Activated naive CD8-positive, alpha-beta T cell treated with anti-CD3 and anti-CD28 coated beads for 36 hours (primary cell): ENCODE measurements around the gene YRDC. TPM values are rescaled to one million over a fixed set of nuclear protein-coding genes. Genes with fewer than 3 reads are reported as not detected.
A peak's percentile ranks its signal among the peaks of the same experiment; 100 is the strongest.

Experiments
- DNase-seq: peaks from one replicate; pipeline ENCODE4 v3.0.0; 2021
- H3K27ac Mint-ChIP-seq: one replicate; pipeline ENCODE4 v1.8.0; 2022; ENCODE audit warnings: mild to moderate bottlenecking, moderate library complexity, mixed read lengths
- H3K27me3 Mint-ChIP-seq: one replicate; pipeline ENCODE4 v1.8.0; 2022; ENCODE audit warnings: mild to moderate bottlenecking, mixed read lengths
- H3K36me3 Mint-ChIP-seq: one replicate; pipeline ENCODE4 v1.8.0; 2021; ENCODE audit warnings: mild to moderate bottlenecking, mixed read lengths
- H3K4me1 Mint-ChIP-seq: one replicate; pipeline ENCODE4 v1.8.0; 2021; ENCODE audit warnings: mixed read lengths
- H3K4me3 Mint-ChIP-seq: one replicate; pipeline ENCODE4 v1.8.0; 2022; ENCODE audit warnings: mild to moderate bottlenecking, moderate library complexity, mixed read lengths
- H3K9me3 Mint-ChIP-seq: one replicate; pipeline ENCODE4 v1.8.0; 2022; ENCODE audit warnings: mixed read lengths
- total RNA-seq, 2 experiments: library from RNA; stranded (reverse); gene quantifications; one replicate each; pipeline ENCODE4 v1.2.3, GENCODE V29; 2021

Gene YRDC
- total RNA-seq, 2 experiments from 2014 or later, result 58.3 to 62.0 TPM

GRCh38 chr1:37831809-37832208 lies 23.8 kb upstream of the YRDC start:
- no peak overlapping the region for H3K27ac Mint-ChIP-seq
- no peaks in the 10 kb centered on the region for H3K27me3 Mint-ChIP-seq
- no peak for DNase-seq
- no peak overlapping the region for H3K4me3 Mint-ChIP-seq
- no peaks in the 10 kb centered on the region for H3K9me3 Mint-ChIP-seq
- peaks cover under 1% of the 10 kb centered on the region for H3K4me1 Mint-ChIP-seq
- H3K36me3 Mint-ChIP-seq, result peaks cover 15% of the 10 kb centered on the region

GRCh38 chr1:37831109-37831508 lies 23.1 kb upstream of the YRDC start:
- peaks cover 6% of the 10 kb centered on the region for H3K4me1 Mint-ChIP-seq
- no peak overlapping the region for H3K4me3 Mint-ChIP-seq
- H3K27ac Mint-ChIP-seq, result no peak overlapping the region
- H3K27me3 Mint-ChIP-seq, result no peaks in the 10 kb centered on the region
- DNase-seq, result no peak
- H3K36me3 Mint-ChIP-seq, result peaks cover 19% of the 10 kb centered on the region
- no peaks in the 10 kb centered on the region for H3K9me3 Mint-ChIP-seq

GRCh38 chr1:37828410-37829074 lies 20.5 kb upstream of the YRDC start:
- no peaks in the 10 kb centered on the region for H3K9me3 Mint-ChIP-seq
- H3K4me3 Mint-ChIP-seq, result no peak overlapping the region
- peaks cover 19% of the 10 kb centered on the region for H3K36me3 Mint-ChIP-seq
- no peak for DNase-seq
- no peak overlapping the region for H3K27ac Mint-ChIP-seq
- H3K27me3 Mint-ChIP-seq, result no peaks in the 10 kb centered on the region
- H3K4me1 Mint-ChIP-seq, result peaks cover 18% of the 10 kb centered on the region

- Mint-ChIP-seq H3K4me3 (no peak overlapping the region), H3K9me3 (no peaks in the 10 kb centered on the region), H3K36me3 (peaks cover 21% of the 10 kb centered on the region), H3K27ac (peak overlapping the region; percentile 52), H3K4me1 (peaks cover 18% of the 10 kb centered on the region), H3K27me3 (no peaks in the 10 kb centered on the region)
- DNase-seq, result no peak
Measured at GRCh38 chr1:37825506-37825905, 17.5 kb upstream of the YRDC start.

GRCh38 chr1:37824001-37824400 lies 16.0 kb upstream of the YRDC start:
- no peak for DNase-seq
- H3K4me3 Mint-ChIP-seq, result no peak overlapping the region
- H3K36me3 Mint-ChIP-seq, result peaks cover 22% of the 10 kb centered on the region
- H3K9me3 Mint-ChIP-seq, result no peaks in the 10 kb centered on the region
- no peaks in the 10 kb centered on the region for H3K27me3 Mint-ChIP-seq
- no peak overlapping the region for H3K27ac Mint-ChIP-seq
- peaks cover 18% of the 10 kb centered on the region for H3K4me1 Mint-ChIP-seq

- H3K36me3 Mint-ChIP-seq, result peaks cover 22% of the 10 kb centered on the region
Measured at GRCh38 chr1:37822906-37823815, 15.2 kb upstream of the YRDC start.

GRCh38 chr1:37821481-37821880 lies 13.5 kb upstream of the YRDC start:
- H3K4me1 Mint-ChIP-seq, result peaks cover 14% of the 10 kb centered on the region
- H3K27ac Mint-ChIP-seq, result no peak overlapping the region
- DNase-seq, result no peak
- H3K9me3 Mint-ChIP-seq, result no peaks in the 10 kb centered on the region
- no peak overlapping the region for H3K4me3 Mint-ChIP-seq
- peaks cover 14% of the 10 kb centered on the region for H3K36me3 Mint-ChIP-seq
- no peaks in the 10 kb centered on the region for H3K27me3 Mint-ChIP-seq

More at GRCh38 chr1:37822906-37823815, 15.2 kb upstream of the YRDC start:
- H3K27ac Mint-ChIP-seq, result no peak overlapping the region
- DNase-seq, result no peak
- H3K4me1 Mint-ChIP-seq, result peaks cover 18% of the 10 kb centered on the region
- H3K9me3 Mint-ChIP-seq, result no peaks in the 10 kb centered on the region
- H3K4me3 Mint-ChIP-seq, result no peak overlapping the region
- no peaks in the 10 kb centered on the region for H3K27me3 Mint-ChIP-seq

- Mint-ChIP-seq H3K9me3 (no peaks in the 10 kb centered on the region), H3K27ac (no peak overlapping the region), H3K4me3 (no peak overlapping the region), H3K27me3 (no peaks in the 10 kb centered on the region), H3K36me3 (peaks cover 8% of the 10 kb centered on the region), H3K4me1 (no peaks in the 10 kb centered on the region)
- DNase-seq, result no peak
Measured at GRCh38 chr1:37817481-37817880, 9.5 kb upstream of the YRDC start.

GRCh38 chr1:37814252-37814651 lies 6.2 kb upstream of the YRDC start:
- Mint-ChIP-seq H3K27me3 (no peaks in the 10 kb centered on the region), H3K36me3 (peaks cover 10% of the 10 kb centered on the region), H3K27ac (no peak overlapping the region), H3K9me3 (no peaks in the 10 kb centered on the region), H3K4me1 (peaks cover 15% of the 10 kb centered on the region), H3K4me3 (no peak overlapping the region)
- no peak for DNase-seq

- Mint-ChIP-seq H3K27ac (no peak overlapping the region), H3K9me3 (no peaks in the 10 kb centered on the region)
Measured at GRCh38 chr1:37813529-37814145, 5.6 kb upstream of the YRDC start.

GRCh38 chr1:37811027-37811655 lies 3.1 kb upstream of the YRDC start:
- Mint-ChIP-seq H3K4me1 (peaks cover 27% of the 10 kb centered on the region), H3K27ac (no peak overlapping the region)

More at GRCh38 chr1:37813529-37814145, 5.6 kb upstream of the YRDC start:
- Mint-ChIP-seq H3K36me3 (peaks cover 10% of the 10 kb centered on the region), H3K4me3 (no peak overlapping the region), H3K27me3 (no peaks in the 10 kb centered on the region), H3K4me1 (peaks cover 19% of the 10 kb centered on the region)
- DNase-seq, result no peak

GRCh38 chr1:37809942-37810341 lies 1.9 kb upstream of the YRDC start:
- H3K27ac Mint-ChIP-seq, result no peak overlapping the region
- no peaks in the 10 kb centered on the region for H3K27me3 Mint-ChIP-seq
- no peaks in the 10 kb centered on the region for H3K9me3 Mint-ChIP-seq
- H3K4me3 Mint-ChIP-seq, result peak overlapping the region; percentile 14
- peaks cover 37% of the 10 kb centered on the region for H3K4me1 Mint-ChIP-seq
- peaks cover 35% of the 10 kb centered on the region for H3K36me3 Mint-ChIP-seq
- no peak for DNase-seq

More at GRCh38 chr1:37811027-37811655, 3.1 kb upstream of the YRDC start:
- Mint-ChIP-seq H3K9me3 (no peaks in the 10 kb centered on the region), H3K27me3 (no peaks in the 10 kb centered on the region), H3K36me3 (peaks cover 24% of the 10 kb centered on the region), H3K4me3 (no peak overlapping the region)
- DNase-seq, result peak; percentile 66

- Mint-ChIP-seq H3K36me3 (peaks cover 44% of the 10 kb centered on the region), H3K9me3 (no peaks in the 10 kb centered on the region), H3K27ac (peak overlapping the region; percentile 92), H3K4me3 (peak overlapping the region; percentile 93), H3K4me1 (peaks cover 37% of the 10 kb centered on the region), H3K27me3 (no peaks in the 10 kb centered on the region)
- peak; percentile 59 for DNase-seq
Measured at GRCh38 chr1:37808369-37809319, 636 bp upstream of the YRDC start.

GRCh38 chr1:37807220-37807554 lies 821 bp downstream of the YRDC start:
- H3K27me3 Mint-ChIP-seq, result no peaks in the 10 kb centered on the region
- DNase-seq, result no peak
- H3K4me1 Mint-ChIP-seq, result peaks cover 37% of the 10 kb centered on the region
- H3K36me3 Mint-ChIP-seq, result peaks cover 56% of the 10 kb centered on the region
- H3K4me3 Mint-ChIP-seq, result peak overlapping the region; percentile 86
- peak overlapping the region; percentile 87 for H3K27ac Mint-ChIP-seq
- no peaks in the 10 kb centered on the region for H3K9me3 Mint-ChIP-seq
